HG03060 (cell line): ENCODE data around the gene IGDCC3.
"Not testable (repeated sequence)": the region's sequence is repeated elsewhere in the genome, so short reads cannot be mapped to it uniquely, and the experiment has no call there.

Experiments used
- ATAC-seq: cut with Tn5 transposase; IDR thresholded peaks from one replicate; pipeline ENCODE4 v1.9.1; 2021; ENCODE audit warnings: low read depth, moderate number of reproducible peaks; ENCODE audit not compliant: unreplicated experiment

The IGDCC3 gene

GRCh38 chr15:65373163-65373651 is 4.6 kb downstream of the IGDCC3 start:
- no peak for ATAC-seq

GRCh38 chr15:65372787-65373067 is 5.1 kb downstream of the IGDCC3 start:
- no peak for ATAC-seq

DNA sequence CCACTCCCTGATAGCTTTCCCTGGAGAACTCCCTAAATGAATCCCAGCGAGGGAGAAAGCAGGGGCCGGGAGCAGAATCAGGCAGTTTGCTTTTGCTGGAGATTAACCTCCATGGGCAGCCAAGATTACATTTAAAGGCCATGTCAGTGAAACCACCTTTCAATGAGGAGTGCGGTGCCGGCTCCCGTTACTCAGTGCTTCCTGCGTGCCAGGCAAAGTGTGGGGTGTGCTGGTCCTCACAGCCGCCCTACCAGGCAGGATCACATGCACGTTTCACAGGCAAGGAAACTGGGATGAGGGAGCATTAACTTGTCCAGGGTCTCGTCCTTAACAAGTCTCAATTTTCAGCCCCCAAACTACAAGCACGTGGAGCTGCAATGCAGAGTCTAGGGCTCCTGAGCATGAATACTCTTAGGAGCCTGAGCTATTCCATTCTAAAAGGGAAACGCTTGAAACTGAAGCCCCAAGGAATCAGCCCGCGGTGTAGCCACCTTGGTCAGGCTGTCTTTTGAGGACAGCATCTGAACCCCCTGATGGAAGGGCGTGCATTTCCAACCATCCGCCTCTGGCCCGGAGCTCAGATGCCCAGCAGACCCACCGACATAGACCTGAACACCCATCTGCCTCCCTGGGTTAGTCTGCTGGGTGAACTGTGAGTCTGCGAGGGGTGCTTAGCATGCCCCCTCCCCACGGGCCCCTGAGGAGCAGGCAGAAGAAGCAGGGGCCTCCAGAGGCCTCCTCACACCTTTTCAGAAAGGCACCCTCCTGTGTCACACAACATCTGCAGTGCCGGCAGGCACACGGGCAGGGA is 5.6 kb downstream of the IGDCC3 start:
- ATAC-seq = no peak

DNA sequence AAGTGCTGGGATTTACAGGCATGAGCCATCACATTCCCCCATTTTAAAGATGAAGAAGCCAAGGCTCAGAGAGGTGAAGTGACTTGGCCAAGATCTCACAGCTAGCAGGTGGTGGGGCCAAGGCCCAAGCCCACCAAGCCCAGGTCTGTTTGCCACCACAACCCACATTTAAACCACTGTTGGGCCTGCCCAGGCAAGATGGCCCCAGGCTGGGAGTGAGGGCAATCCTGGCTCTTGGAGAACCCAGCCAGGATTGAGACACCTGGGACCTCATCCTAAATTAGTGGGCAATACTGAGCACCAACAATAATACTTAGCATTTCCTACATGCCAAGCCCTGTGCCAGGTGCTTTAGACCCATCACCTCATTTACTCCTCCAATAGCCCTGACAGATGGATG is 6.9 kb downstream of the IGDCC3 start:
- ATAC-seq = no peak

GRCh38 chr15:65369651-65370050 is 8.2 kb downstream of the IGDCC3 start:
- ATAC-seq = no peak

DNA sequence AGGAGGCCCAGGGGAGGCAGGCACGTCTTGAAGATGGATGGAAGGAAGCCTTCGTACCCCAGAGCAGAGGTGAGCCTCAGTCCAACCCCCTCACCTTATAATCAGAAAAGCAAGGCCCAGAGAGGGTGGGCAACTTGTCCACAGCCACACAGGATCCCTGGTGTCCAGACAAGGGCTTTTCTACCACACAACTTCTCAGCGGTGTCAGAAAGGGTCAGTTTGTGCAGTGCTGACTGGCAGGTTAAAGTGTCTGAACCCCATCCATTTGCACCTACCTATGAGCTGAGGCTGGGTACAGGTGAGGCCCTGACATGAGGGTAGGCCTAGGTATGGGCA is 8.6 kb downstream of the IGDCC3 start:
- no peak for ATAC-seq

DNA sequence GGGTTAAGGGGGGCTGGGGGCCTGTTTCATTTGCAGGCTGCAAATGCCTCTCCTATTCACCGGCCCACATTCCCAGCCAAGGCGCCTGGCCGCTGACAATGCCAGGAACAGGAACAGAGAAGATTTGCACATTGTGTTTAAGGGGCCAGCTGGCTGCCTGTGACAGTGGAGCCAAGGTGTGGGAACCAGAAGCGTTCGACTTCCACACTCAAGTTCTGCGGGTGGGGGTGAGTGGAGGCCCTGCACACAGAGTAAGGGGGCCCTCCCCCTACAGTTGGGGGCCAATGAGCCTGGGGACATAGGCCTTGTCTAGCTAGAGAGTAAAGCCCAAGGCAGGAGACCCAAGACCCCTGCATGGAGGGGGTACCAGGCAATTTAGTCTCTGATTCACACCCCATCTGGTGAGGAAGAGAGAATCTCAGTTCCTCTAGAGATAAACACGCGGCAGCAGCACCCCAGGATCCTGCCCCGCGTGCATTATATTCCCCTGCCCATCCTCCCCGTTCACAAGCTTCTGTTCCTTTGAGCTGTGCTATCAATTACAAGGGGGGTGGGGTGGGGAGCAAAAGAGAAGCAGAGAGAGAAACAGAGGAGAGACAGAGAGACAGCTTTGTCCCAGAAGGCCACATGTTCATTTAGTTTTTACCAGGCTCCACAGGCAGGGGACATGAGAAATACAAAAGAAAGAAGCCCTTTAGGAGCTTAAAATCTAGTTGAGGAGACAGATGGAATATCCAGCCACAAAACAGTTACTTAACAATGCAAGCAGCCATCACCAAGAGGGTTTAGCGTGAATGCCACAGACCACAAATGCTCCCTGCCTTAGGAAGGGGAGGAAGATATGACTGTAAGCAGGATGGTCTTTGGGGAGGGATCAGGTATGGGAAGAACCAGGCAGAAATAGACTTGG is 9.2 kb downstream of the IGDCC3 start:
- ATAC-seq = no peak

DNA sequence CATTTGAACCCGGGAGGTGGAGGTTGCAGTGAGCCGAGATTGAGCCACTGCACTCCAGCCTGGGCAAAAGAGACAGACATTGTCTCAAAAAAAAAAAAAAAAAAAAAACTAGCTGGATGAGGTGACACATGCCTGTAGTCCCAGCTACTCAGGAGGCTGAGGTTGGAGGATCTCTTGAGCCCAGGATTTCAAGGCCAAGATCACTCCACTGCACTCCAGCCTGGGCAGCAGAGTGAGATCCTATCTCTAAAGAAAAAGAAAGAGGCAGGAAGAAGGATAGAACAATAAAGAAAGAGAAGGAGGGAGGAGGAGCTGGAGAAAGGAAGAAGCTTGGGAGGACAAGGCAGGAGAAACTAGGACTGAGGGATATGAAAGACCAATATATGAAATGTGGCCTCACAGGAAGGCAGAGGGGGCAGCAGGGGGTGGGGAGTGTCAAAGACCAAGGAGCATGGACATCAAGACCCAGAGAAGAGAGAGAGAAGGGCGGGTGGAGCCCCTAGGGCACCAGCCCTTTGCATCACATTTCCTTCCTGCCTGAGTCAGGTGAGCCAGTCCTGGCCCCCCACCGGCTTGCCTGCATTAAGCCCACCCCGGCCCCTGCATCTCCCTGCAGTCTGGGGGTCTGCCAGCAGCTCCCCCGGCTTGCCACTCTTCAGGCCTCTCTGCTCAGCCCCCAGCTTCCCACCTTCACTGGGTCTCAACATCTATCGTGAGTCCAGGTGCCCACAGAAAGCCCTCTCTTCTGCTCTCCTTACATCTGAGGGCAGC is 11.5 kb downstream of the IGDCC3 start:
- no peak for ATAC-seq

DNA sequence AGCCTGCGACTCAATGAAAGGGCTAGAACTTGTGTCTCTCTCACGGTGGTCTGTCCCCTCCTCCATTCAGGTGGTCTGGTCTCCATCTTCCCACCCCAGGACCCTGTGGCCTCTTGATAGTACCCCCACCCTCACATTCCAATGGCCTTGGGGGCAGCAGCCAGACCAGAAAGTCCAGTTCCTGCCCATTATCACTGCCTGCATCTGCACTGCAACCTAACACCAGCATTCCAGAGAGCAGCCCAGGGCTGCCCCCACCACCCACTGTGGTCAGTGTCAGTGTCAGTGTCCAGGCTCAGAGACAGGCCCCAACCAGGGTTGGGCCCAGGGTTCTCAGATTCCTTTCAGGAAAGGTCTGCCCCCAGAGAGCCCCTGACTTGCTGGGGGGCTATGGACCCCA is 12.6 kb downstream of the IGDCC3 start:
- ATAC-seq = no peak

- no peak for ATAC-seq
These were observed 14.0 kb downstream of the IGDCC3 start for GRCh38 chr15:65363766-65364165.

DNA sequence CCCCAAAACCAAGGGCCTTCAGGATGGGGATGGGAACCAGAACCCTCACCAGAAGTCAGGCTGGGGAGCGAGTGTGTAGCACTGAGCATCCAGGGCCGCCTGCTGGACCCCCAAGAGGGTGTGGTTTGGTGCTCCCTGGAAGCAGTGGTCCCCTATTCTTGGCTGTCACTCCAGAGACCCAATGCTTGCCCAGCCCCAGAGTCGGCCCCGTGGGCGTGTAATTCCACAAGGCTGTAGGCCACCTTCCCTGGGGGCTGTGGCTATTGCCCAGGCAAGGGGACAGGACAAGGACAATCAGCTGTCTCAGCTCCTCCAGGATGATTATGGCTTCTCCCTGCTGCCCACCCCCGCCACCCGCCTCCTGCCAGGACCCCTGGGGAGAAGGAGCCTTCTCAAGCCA is 14.5 kb downstream of the IGDCC3 start:
- ATAC-seq = no peak

- ATAC-seq = no peak
These were observed 15.3 kb downstream of the IGDCC3 start for GRCh38 chr15:65362491-65362890.

DNA sequence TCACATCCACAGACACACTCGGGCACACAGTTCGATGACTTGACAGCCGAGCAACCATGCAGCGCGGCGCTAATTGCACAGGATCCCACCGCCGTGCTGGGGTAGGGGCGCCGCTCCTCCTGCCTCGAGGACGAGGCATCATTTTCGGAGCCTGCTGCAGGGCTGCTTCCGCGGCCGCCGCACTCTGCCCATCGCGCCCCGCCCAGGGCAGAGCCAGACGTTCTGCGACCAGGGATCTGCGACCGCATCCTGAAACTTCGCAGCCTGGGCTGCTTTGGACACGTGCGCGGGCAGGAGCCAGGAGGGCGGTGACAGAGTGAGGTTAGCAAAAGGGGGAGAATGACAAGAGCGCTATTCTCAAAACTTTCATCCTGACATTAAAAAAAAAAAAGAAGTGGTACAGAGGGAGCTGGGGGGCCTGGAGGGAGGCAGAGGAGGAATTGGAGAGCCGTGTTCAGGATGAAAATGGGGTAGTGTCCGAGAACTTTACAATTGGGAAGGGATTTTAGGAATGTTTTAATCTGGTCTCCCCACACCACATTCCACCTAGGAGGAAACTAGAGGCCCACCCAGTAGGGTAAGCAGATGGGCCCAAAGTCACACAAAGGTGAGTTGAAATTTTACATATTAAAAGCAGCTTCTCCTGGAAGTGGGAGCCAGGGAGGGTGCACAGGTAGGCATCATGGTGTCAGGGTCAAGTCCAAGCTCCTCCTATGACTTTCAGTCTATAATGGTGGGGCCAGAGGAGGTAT is 15.9 kb downstream of the IGDCC3 start:
- ATAC-seq = no peak

- no peak for ATAC-seq
These were observed 17.3 kb downstream of the IGDCC3 start for GRCh38 chr15:65360506-65360905.

- ATAC-seq = no peak
These were observed 21.8 kb downstream of the IGDCC3 start for GRCh38 chr15:65355988-65356353.

DNA sequence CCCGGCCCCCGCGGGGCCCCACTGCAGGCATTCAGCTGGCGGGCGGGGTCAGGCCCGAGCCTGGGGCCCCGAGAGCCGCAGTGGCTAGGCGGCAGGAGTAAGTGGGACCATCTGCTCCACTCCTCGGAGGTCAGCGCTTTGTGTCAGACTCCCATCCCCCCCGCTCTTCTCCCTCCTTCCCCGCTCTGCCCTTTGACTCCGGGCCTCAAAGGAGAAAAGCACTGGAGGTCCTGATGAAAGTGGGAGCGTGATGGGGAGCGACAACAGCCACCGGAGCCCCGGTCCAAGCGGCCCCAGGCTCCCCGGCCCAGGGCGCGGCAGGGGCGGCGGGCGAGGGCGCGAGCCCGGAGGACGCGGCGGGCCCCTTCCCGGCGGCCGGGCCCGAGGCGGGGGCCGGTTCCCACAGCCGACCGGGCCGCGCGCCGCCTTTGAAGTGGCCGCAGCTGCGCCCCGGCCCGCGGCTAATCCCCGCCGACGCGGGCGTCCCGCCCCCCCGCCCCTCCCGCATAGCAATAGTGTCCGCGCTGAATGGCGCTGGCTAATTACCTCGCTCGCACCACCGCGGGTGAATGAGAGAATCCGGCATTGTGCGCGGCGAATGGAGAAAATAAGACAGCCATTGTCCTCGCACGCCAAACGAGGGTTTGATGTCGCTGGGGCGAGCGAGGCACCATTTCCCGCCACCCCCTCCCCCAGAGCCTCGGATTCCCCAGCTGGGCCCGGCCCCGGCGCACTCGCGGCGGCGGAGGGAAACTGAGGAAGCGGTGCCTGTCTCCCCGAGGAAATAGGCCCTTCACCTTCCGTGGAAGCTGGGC is 22.4 kb downstream of the IGDCC3 start:
- no peak for ATAC-seq

GRCh38 chr15:65354835-65355172 is 23.0 kb downstream of the IGDCC3 start:
- no peak for ATAC-seq

GRCh38 chr15:65351972-65352371 is 25.8 kb downstream of the IGDCC3 start:
- ATAC-seq = not testable (repeated sequence)

- no peak for ATAC-seq
These were observed 28.5 kb downstream of the IGDCC3 start for GRCh38 chr15:65349338-65349737.

DNA sequence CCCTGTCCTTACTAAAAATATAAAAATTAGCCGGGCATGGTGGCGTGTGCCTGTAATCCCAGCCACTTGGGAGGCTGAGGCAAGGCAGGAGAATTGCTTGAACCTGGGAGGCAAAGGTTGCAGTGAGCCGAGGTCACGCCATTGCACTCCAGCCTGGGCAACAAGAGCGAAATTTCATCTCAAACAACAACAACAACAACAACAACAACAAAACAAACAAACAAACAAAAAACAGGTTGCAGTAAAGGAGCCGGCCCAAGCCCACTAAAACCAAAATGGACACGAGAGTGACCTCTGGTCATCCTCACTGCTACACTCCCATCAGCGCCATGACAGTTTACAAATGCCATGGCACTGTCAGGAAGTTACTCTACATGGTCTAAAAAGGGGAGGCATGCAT is 30.0 kb downstream of the IGDCC3 start:
- not testable (repeated sequence) for ATAC-seq
